IMR-90 (cell line): Measurements from ENCODE around the gene ZDHHC21.

ENCODE experiments used
- BHLHE40 ChIP-seq: fragments of 150-350 bp; IDR thresholded peaks from 2 replicates; pipeline ENCODE4 v1.6.1; 2016; ENCODE audit warnings: mild to moderate bottlenecking, low read depth, low read length
- CEBPB ChIP-seq: IDR thresholded peaks from 2 replicates; pipeline ENCODE4 v1.6.1; 2012; ENCODE audit warnings: low read depth, low read length, improper control_type of control experiment
- CHD1 ChIP-seq: IDR thresholded peaks from 2 replicates; pipeline ENCODE4 v1.6.1; 2012; ENCODE audit warnings: low read depth, low read length, improper control_type of control experiment
- FOS ChIP-seq: fragments of 150-350 bp; IDR thresholded peaks from 2 replicates; pipeline ENCODE4 v1.6.1; 2016; ENCODE audit warnings: low read depth, low read length
- POLR2A ChIP-seq: IDR thresholded peaks from 2 replicates; pipeline ENCODE4 v1.6.1; 2012; ENCODE audit warnings: mild to moderate bottlenecking, low read depth, low read length
- RAD21 ChIP-seq: IDR thresholded peaks from 2 replicates; pipeline ENCODE4 v1.6.1; 2012; ENCODE audit warnings: low read length, improper control_type of control experiment
- RFX5 ChIP-seq: IDR thresholded peaks from 2 replicates; pipeline ENCODE4 v1.8.0; 2012; ENCODE audit warnings: low read depth, mild to moderate bottlenecking, low read length, moderate library complexity
- SMC3 ChIP-seq: fragments of 150-350 bp; IDR thresholded peaks from 2 replicates; pipeline ENCODE4 v1.6.1; 2016; ENCODE audit warnings: low read depth, mild to moderate bottlenecking, antibody characterized with exemption, low read length, moderate library complexity
- TF ChIP-seq, protein P1 (sequence below): conservative IDR thresholded peaks from 2 replicates; pipeline ENCODE4 v1.5.1; 2012; ENCODE audit warnings: mild to moderate bottlenecking, low read depth, low read length, improper control_type of control experiment

DNA sequence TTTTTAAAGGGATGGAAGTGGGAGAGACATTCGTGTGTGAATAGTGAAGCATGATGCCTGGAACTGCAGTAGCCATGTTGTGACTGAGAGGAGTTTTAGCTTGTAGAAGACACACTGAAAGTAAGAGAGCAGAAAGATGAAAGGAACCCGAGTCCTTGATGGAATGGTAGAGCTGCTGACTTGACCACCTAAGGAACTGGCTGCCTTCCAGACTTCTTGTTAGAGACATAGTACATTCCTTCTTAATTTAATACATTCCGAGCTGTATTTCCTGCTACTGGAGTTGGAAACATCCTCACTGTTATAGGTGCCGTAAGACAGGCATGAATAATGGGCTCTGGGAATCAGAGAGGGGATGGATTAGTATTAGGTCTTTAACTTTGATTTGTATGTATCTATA lies 21.9 kb upstream of the ZDHHC21 start:
- TF ChIP-seq POLR2A (no peak), CHD1 (no peak), SMC3 (no peak), RFX5 (no peak), BHLHE40 (no peak), CEBPB (no peak), FOS (no peak), RAD21 (no peak)
- TF ChIP-seq, protein P1, sequence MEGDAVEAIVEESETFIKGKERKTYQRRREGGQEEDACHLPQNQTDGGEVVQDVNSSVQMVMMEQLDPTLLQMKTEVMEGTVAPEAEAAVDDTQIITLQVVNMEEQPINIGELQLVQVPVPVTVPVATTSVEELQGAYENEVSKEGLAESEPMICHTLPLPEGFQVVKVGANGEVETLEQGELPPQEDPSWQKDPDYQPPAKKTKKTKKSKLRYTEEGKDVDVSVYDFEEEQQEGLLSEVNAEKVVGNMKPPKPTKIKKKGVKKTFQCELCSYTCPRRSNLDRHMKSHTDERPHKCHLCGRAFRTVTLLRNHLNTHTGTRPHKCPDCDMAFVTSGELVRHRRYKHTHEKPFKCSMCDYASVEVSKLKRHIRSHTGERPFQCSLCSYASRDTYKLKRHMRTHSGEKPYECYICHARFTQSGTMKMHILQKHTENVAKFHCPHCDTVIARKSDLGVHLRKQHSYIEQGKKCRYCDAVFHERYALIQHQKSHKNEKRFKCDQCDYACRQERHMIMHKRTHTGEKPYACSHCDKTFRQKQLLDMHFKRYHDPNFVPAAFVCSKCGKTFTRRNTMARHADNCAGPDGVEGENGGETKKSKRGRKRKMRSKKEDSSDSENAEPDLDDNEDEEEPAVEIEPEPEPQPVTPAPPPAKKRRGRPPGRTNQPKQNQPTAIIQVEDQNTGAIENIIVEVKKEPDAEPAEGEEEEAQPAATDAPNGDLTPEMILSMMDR: no peak
